Central memory CD8-positive, alpha-beta T cell (primary cell): Measurements from ENCODE around the gene RASSF5.
A peak's percentile ranks its signal among the peaks of the same experiment; 100 is the strongest.

Experiments used
- ATAC-seq: fragments of 150-1000 bp; cut with Tn5 transposase; replicated peaks from 2 replicates; pipeline ENCODE4 v1.10.0; 2022; ENCODE audit warnings: mild to moderate bottlenecking, moderate FRiP score, moderate number of reproducible peaks; ENCODE audit not compliant: poor library complexity, severe bottlenecking; ENCODE audit errors: extremely low read depth
- DNase-seq, 2 donors: peaks; one replicate each; pipeline ENCODE4 v3.0.0; 2021; ENCODE audit warnings: low spot score in 2 of 2
- H3K27ac Mint-ChIP-seq: one replicate; pipeline ENCODE4 v1.8.0; 2022; ENCODE audit warnings: low read depth, mild to moderate bottlenecking, moderate library complexity, mixed read lengths
- H3K27me3 Mint-ChIP-seq: one replicate; pipeline ENCODE4 v1.8.0; 2022; ENCODE audit warnings: mixed read lengths
- H3K36me3 Mint-ChIP-seq: one replicate; pipeline ENCODE4 v1.8.0; 2022; ENCODE audit warnings: mild to moderate bottlenecking, moderate library complexity, mixed read lengths; ENCODE audit not compliant: insufficient read depth
- H3K4me1 Mint-ChIP-seq: one replicate; pipeline ENCODE4 v1.8.0; 2022; ENCODE audit warnings: mixed read lengths
- H3K4me3 Mint-ChIP-seq: one replicate; pipeline ENCODE4 v1.8.0; 2022; ENCODE audit warnings: mild to moderate bottlenecking, moderate library complexity, mixed read lengths
- H3K9me3 Mint-ChIP-seq: one replicate; pipeline ENCODE4 v1.8.0; 2022; ENCODE audit warnings: mixed read lengths

The RASSF5 gene

DNA sequence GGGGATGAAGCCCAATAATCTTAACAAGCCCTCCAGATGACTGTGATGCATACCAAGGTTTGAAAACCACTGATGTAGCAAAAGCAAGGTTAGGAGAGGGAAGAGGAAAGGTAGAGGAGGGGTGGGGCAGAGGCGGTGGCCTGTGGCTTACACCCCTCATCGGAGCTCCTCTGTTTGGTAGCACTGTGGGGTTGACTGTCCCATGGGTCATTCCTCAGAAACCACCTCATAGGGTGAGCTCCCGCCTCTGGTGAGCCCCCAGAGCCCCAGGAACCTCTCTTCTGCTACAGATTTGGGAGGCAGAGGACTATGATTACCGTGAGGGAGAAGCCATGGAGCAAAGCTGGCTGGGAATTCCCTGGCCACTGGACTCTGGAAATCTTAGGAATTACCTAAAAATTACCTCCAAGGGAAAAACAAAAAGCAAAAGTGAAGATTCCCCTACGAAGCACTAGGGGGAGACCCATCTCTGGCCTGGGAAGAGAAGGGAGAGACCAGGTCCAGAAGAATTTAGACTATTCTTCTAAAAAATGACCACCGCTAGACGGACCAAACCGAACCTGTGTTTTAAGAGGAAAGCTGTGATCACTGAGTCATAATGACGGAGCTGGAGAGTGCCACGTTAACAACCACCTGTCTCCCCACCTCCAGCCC is 1.5 kb upstream of the RASSF5 start:
- Mint-ChIP-seq H3K36me3 (peaks cover 3% of the 10 kb centered on the region), H3K4me1 (peaks cover 40% of the 10 kb centered on the region), H3K27me3 (peaks cover 19% of the 10 kb centered on the region), H3K9me3 (no peaks in the 10 kb centered on the region), H3K4me3 (peak overlapping the region; percentile 77), H3K27ac (no peak overlapping the region)
- DNase-seq (no peak), ATAC-seq (no peak)

DNA sequence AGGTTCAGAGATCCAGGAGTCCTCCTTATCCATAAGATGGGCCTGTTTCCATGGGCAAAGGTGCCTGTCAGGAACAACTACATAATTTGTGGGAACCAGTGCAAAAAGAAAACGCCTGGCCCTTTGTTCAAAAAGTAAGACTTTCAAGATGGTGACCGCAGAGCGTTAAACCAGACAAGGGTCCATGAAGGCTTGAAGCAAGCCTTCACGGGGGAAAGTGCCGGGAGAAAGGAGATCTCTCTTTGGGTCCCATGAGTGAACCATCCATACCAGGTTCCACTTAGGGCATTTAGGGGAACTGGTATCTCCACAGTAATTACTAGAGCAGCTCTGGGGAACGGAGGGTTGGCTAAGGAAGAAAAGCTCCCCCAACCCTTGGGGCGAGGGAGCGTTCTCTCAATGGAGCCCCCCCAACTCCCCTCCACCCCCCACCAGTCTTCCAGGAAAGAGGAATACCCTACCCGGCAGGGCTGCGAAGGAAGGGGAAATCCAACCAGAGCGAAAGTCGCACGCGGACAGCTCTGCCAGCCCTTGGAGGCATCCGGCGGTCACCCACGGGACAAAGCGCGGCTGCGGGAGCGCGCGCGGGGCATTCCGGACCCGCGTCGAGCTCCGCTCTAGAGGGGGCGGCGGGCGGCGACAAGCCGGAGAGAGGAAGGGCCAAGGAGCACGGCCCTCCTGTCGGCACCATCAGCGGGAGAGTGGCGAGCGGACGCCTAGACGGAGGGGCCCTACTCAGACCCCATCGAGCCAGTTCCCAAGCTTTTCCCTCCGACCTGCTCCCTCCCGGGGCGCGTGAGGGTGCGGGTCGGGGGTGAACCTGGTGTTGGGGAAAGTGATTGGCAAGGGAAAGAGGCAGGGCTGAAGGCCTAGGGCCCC is 687 bp upstream of the RASSF5 start:
- Mint-ChIP-seq H3K9me3 (no peaks in the 10 kb centered on the region), H3K4me1 (peaks cover 40% of the 10 kb centered on the region), H3K36me3 (peaks cover 3% of the 10 kb centered on the region), H3K27ac (peak overlapping the region; percentile 35), H3K27me3 (peaks cover 19% of the 10 kb centered on the region), H3K4me3 (peak overlapping the region; percentile 77)
- DNase-seq: no peak
- peak; percentile 18 for ATAC-seq

GRCh38 chr1:206508130-206508889 is 979 bp downstream of the RASSF5 start:
- no peak for DNase-seq
- Mint-ChIP-seq H3K36me3 (peaks cover 3% of the 10 kb centered on the region), H3K9me3 (no peaks in the 10 kb centered on the region), H3K4me3 (peak overlapping the region; percentile 77), H3K4me1 (peaks cover 38% of the 10 kb centered on the region), H3K27me3 (peaks cover 19% of the 10 kb centered on the region), H3K27ac (peak overlapping the region; percentile 35)
- no peak for ATAC-seq

- Mint-ChIP-seq H3K27ac (peak overlapping the region; percentile 35), H3K9me3 (no peaks in the 10 kb centered on the region), H3K27me3 (peaks cover 19% of the 10 kb centered on the region), H3K36me3 (peaks cover 3% of the 10 kb centered on the region), H3K4me3 (peak overlapping the region; percentile 77), H3K4me1 (peaks cover 34% of the 10 kb centered on the region)
- no peak for DNase-seq
- no peak for ATAC-seq
Measured at GRCh38 chr1:206508956-206509355, 1.6 kb downstream of the RASSF5 start.

DNA sequence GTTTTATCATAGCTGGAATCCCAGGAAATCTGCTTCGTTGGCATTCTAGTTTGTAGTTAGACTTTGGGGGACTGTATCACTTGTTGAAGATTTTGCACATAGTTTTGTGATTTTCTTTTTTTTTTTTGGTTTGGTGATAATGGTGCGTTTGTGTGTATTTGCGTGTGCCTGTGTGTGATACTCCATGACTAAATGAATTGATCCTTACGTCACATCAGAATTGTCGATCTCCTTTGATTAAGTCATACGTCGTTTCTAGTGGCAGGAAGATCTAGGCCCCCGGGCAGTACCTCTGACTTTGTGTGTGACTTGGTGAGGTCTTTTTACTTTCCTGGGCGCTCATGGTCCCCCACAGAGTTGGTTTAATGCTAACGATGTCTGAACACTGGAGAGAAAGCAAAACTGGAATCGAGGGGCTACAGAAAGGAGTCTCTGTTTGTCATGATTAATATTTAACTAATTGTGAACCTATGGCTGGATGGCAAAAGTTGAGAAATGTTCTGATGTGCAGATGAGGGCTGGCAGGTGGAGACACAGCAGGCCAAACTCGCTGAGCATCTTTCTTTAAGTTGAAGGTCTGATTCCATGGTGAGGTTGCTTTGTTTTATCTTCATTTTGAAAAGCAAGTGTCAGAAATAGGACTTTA is 2.4 kb downstream of the RASSF5 start:
- Mint-ChIP-seq H3K9me3 (no peaks in the 10 kb centered on the region), H3K27ac (no peak overlapping the region), H3K27me3 (peaks cover 19% of the 10 kb centered on the region), H3K4me3 (no peak overlapping the region), H3K36me3 (peaks cover 3% of the 10 kb centered on the region), H3K4me1 (peaks cover 26% of the 10 kb centered on the region)
- ATAC-seq (no peak), DNase-seq (no peak)

DNA sequence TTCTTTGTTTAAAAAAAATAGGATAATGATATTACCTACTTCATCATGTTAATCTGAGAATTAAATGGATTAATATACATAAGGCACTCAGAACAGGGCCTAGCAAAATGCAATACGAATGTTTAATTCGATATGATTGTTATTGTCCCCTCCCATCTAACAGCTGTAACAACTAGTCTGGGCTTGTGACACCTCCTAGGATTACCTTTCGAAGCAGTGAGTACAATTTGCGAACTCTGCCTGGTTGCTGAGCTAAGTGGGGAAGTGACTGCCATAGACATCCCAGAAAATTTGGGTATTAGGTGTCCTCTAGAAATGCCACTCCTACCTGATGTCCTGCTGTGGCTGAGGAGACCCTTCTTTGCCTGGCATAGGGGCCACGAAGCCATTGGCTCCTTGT is 3.0 kb downstream of the RASSF5 start:
- no peak overlapping the region for H3K27ac Mint-ChIP-seq
- DNase-seq (no peak), ATAC-seq (no peak)
- peaks cover 19% of the 10 kb centered on the region for H3K27me3 Mint-ChIP-seq
- no peak overlapping the region for H3K4me3 Mint-ChIP-seq
- peaks cover 3% of the 10 kb centered on the region for H3K36me3 Mint-ChIP-seq
- H3K9me3 Mint-ChIP-seq: no peaks in the 10 kb centered on the region
- peaks cover 20% of the 10 kb centered on the region for H3K4me1 Mint-ChIP-seq

- peaks cover 19% of the 10 kb centered on the region for H3K27me3 Mint-ChIP-seq
- H3K4me1 Mint-ChIP-seq: peaks cover 11% of the 10 kb centered on the region
- H3K4me3 Mint-ChIP-seq: no peak overlapping the region
- peak overlapping the region; percentile 29 for H3K27ac Mint-ChIP-seq
- H3K36me3 Mint-ChIP-seq: peaks cover 3% of the 10 kb centered on the region
- H3K9me3 Mint-ChIP-seq: no peaks in the 10 kb centered on the region
- ATAC-seq: no peak
- DNase-seq: no peak
Measured at GRCh38 chr1:206511362-206512057, 4.2 kb downstream of the RASSF5 start.

- peak overlapping the region; percentile 29 for H3K27ac Mint-ChIP-seq
- ATAC-seq (no peak), DNase-seq (no peak)
- no peak overlapping the region for H3K4me3 Mint-ChIP-seq
- peaks cover 2% of the 10 kb centered on the region for H3K36me3 Mint-ChIP-seq
- H3K27me3 Mint-ChIP-seq: peaks cover 19% of the 10 kb centered on the region
- H3K4me1 Mint-ChIP-seq: peaks cover 7% of the 10 kb centered on the region
- H3K9me3 Mint-ChIP-seq: no peaks in the 10 kb centered on the region
Measured at GRCh38 chr1:206512058-206512850, 4.9 kb downstream of the RASSF5 start.

DNA sequence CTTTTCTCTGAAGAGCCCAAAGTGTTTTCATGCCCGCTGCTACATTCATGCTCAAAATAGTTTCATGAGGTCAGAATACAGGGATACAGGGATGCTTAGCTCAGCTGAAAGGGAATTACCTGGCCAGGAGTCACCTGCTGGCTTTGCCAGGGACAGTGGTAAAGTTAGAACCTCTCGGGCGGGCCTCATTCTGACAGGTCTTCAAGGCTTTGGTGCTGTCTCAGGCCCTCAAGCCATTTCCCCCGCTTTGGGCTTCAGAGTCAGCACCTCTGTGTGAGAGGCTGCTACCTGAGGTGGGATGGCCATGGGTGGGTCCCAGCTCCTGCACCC is 5.5 kb downstream of the RASSF5 start:
- no peak for DNase-seq
- no peak for ATAC-seq
- Mint-ChIP-seq H3K9me3 (no peaks in the 10 kb centered on the region), H3K36me3 (peaks cover 2% of the 10 kb centered on the region), H3K4me1 (peaks cover 7% of the 10 kb centered on the region), H3K4me3 (no peak overlapping the region), H3K27ac (no peak overlapping the region), H3K27me3 (peaks cover 19% of the 10 kb centered on the region)

DNA sequence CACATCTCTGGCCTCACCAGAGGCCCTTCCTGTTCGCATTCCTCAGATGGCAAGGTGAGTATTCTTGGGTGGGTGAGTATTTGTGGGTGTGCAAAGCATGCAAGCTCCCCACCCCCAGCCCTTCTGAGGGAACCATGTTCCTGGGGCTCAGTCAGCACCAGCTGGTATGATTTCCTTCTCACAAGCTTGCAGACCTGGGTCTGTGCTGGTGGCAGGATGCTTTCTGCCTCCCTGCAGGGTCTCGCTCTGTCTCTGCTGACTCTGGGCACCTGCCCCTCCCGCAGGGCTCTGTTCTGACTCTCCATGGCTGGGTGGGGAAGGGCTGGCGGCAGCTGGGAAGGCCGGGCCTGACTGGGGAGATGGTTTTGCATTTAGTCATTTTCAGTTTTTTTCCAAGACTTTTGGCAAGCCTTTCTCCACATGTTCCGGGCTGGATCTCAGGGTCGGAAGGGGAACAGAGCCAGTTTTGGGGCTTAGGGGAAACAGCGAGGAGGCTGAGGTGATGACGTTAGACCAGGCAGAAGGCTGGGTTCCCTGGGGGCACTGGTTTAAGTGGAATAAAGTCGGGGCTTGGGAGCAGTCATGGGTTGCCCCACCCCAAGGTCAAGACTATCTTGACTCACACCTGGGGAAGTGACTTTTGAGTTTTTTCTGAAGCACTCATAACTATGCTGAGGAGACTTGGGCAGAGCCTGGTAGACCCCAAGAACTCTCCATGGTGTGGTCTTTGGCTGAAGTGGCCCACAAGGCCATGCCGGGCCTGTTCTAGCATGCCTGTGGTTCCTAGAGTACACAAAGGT is 6.2 kb downstream of the RASSF5 start:
- H3K9me3 Mint-ChIP-seq: no peaks in the 10 kb centered on the region
- DNase-seq (no peak), ATAC-seq (no peak)
- H3K4me1 Mint-ChIP-seq: peaks cover 4% of the 10 kb centered on the region
- H3K27me3 Mint-ChIP-seq: peaks cover 16% of the 10 kb centered on the region
- no peak overlapping the region for H3K27ac Mint-ChIP-seq
- no peak overlapping the region for H3K4me3 Mint-ChIP-seq
- H3K36me3 Mint-ChIP-seq: peaks cover 2% of the 10 kb centered on the region
